NCI-H1105 treated with DMSO at 0.1 percent for 48 hours (cell line): ENCODE results near the gene DNTT.

Source experiments
- DNase-seq: peaks from one replicate; lab custom pipeline; 2025; lab: John Stamatoyannopoulos, UW

The DNTT gene

GRCh38 chr10:96377816-96378294 is 73.6 kb downstream of the DNTT start:
- no peak for DNase-seq

GRCh38 chr10:96378741-96379140 is 74.5 kb downstream of the DNTT start:
- no peak for DNase-seq

- DNase-seq: no peak
These were observed 75.5 kb downstream of the DNTT start for GRCh38 chr10:96379758-96380157.

- DNase-seq: no peak
These were observed 76.6 kb downstream of the DNTT start for GRCh38 chr10:96380821-96381220.

GRCh38 chr10:96384506-96384905 is 80.3 kb downstream of the DNTT start:
- no peak for DNase-seq

GRCh38 chr10:96387161-96387560 is 82.9 kb downstream of the DNTT start:
- DNase-seq: no peak

GRCh38 chr10:96387601-96388000 is 83.4 kb downstream of the DNTT start:
- DNase-seq: no peak
